HepG2 (cell line): ENCODE data around the gene FAM53C. TPM values are rescaled to one million over a fixed set of nuclear protein-coding genes. Genes with fewer than 3 reads are reported as not detected.
A peak's percentile ranks its signal among the peaks of the same experiment; 100 is the strongest.

Experiments used
- FOXA1 ChIP-seq, 2 experiments: fragments of 450-650 bp in 1 of 2; sonication (generic) in 1 of 2; formaldehyde crosslinking in 1 of 2; IDR thresholded peaks; 2 replicates each; pipeline versions ENCODE4 v1.4.0 to v1.6.1; 2016 to 2020; ENCODE audit warnings: missing genetic modification reagents in 1 of 2
- FOXK1 ChIP-seq: sonication (generic); formaldehyde crosslinking; IDR thresholded peaks from 2 replicates; pipeline ENCODE4 v1.4.0; 2020; ENCODE audit warnings: low read depth, missing genetic modification reagents, borderline replicate concordance
- FOXO1 ChIP-seq: sonication (generic); formaldehyde crosslinking; IDR thresholded peaks from 2 replicates; pipeline ENCODE4 v1.4.0; 2020; ENCODE audit warnings: missing genetic modification reagents
- HMG20B ChIP-seq: conservative IDR thresholded peaks from 2 replicates; pipeline ENCODE4 v1.6.1; 2016; ENCODE audit warnings: missing genetic modification reagents, missing compliant biosample characterization
- HNRNPLL ChIP-seq: fragments of 200-400 bp; formaldehyde crosslinking; IDR thresholded peaks from 2 replicates; pipeline ENCODE4 v1.6.1; 2017; ENCODE audit warnings: mild to moderate bottlenecking, low read depth, low read length; ENCODE audit not compliant: poor library complexity, severe bottlenecking
- MATR3 ChIP-seq: sonication (generic); formaldehyde crosslinking; IDR thresholded peaks from 2 replicates; pipeline ENCODE4 v1.4.0; 2020; ENCODE audit warnings: missing genetic modification reagents
- MBNL3 ChIP-seq: fragments of 250-450 bp; sonication (Bioruptor Pico); conservative IDR thresholded peaks from 2 replicates; pipeline ENCODE4 v1.8.0; 2022; ENCODE audit warnings: mild to moderate bottlenecking, inconsistent platforms
- REL ChIP-seq: sonication (generic); formaldehyde crosslinking; conservative IDR thresholded peaks from 2 replicates; pipeline ENCODE4 v1.8.0; 2022; ENCODE audit warnings: mild to moderate bottlenecking, missing genetic modification reagents, moderate library complexity
- SP1 ChIP-seq, 2 experiments: fragments of 450-650 bp in 1 of 2; sonication (generic) in 1 of 2; formaldehyde crosslinking in 1 of 2; IDR thresholded peaks; 2 replicates each; pipeline versions ENCODE4 v1.4.0 to v1.6.1; 2016 to 2020; ENCODE audit warnings: missing genetic modification reagents in 1 of 2
- SP5 ChIP-seq: IDR thresholded peaks from 2 replicates; pipeline ENCODE4 v1.6.1; 2016; ENCODE audit warnings: low read depth, borderline replicate concordance
- ZBTB40 ChIP-seq, 2 experiments: fragments of 450-650 bp in 1 of 2; sonication (generic) in 1 of 2; formaldehyde crosslinking in 1 of 2; IDR thresholded peaks; 2 replicates each; pipeline versions ENCODE4 v1.6.1 to v1.8.0; 2016 to 2022; ENCODE audit warnings: antibody characterized with exemption in 1 of 2, mild to moderate bottlenecking in 1 of 2, missing genetic modification reagents in 1 of 2
- ZNF326 ChIP-seq: sonication (generic); formaldehyde crosslinking; IDR thresholded peaks from 2 replicates; pipeline ENCODE4 v1.4.0; 2020; ENCODE audit warnings: missing genetic modification reagents, borderline replicate concordance
- ZNF441 ChIP-seq: sonication (generic); formaldehyde crosslinking; IDR thresholded peaks from 2 replicates; pipeline ENCODE4 v1.7.0; 2021; ENCODE audit warnings: missing genetic modification reagents, borderline replicate concordance
- ZNF569 ChIP-seq: sonication (generic); formaldehyde crosslinking; IDR thresholded peaks from 2 replicates; pipeline ENCODE4 v1.5.0; 2020; ENCODE audit warnings: mild to moderate bottlenecking, missing genetic modification reagents, moderate library complexity, borderline replicate concordance
- polyA plus RNA-seq, 8 experiments: library from polyadenylated mRNA; depleted of rRNA in 3 of 8; stranded (reverse) in 7 of 8; unstranded in 1 of 8; fragments of >200 nt; fragmentation: Illumina TruSeq in 4 of 8; extraction: Trizol in 4 of 8; gene quantifications; 2 replicates each; pipeline versions ENCODE4 v1.2.1 to v1.2.3, GENCODE V29; 2011 to 2016; ENCODE audit warnings: low read depth in 4 of 8, missing spikeins in 1 of 8, mixed read lengths in 1 of 8; ENCODE audit not compliant: insufficient read depth in 1 of 8
- total RNA-seq, 5 experiments: library from RNA; depleted of rRNA; stranded (reverse); fragments of >200 nt; fragmentation: Illumina TruSeq; extraction: Trizol; gene quantifications; 2 replicates each; pipeline ENCODE4 v1.2.3, GENCODE V29; 2016; ENCODE audit warnings: low read depth in 1 of 5
- TF ChIP-seq, protein P1 (sequence below): sonication (generic); formaldehyde crosslinking; IDR thresholded peaks from 2 replicates; pipeline ENCODE4 v1.4.0; 2020; ENCODE audit warnings: mild to moderate bottlenecking, missing genetic modification reagents
- TF ChIP-seq, protein P2 (sequence below): sonication (generic); formaldehyde crosslinking; IDR thresholded peaks from 2 replicates; pipeline ENCODE4 v1.5.0; 2020; ENCODE audit warnings: missing genetic modification reagents, mild to moderate bottlenecking, borderline replicate concordance

The FAM53C gene
- total and polyA plus RNA-seq, 2 of the 13 experiments (the other 11 are each of a cell fraction or from before 2014, with no cell fraction given) = 26.9 to 30.1 TPM

GRCh38 chr5:138331449-138332368 is 6.4 kb upstream of the FAM53C start, which contains the start of gene CDC25C (continued):
- TF ChIP-seq FOXA1 (IDR thresholded peaks at IDR 0.05) (no peak), FOXA1 (CRISPR knock-in tag; IDR thresholded peaks at IDR 0.05) (peak; percentile 56), HNRNPLL (peak; percentile 95), ZNF326 (CRISPR knock-in tag) (no peak), ZNF569 (no peak), MATR3 (CRISPR knock-in tag) (no peak), SP5 (peak; percentile 54; the same call in 1 of the 2 replicates), ZBTB40 (IDR thresholded peaks at IDR 0.05) (no peak), ZBTB40 (CRISPR knock-in tag; IDR thresholded peaks at IDR 0.05) (0 out of 2 replicates have a peak, but pooled peaks have one; percentile 22), MBNL3 (CRISPR knock-in tag) (no peak), SP1 (IDR thresholded peaks at IDR 0.05) (no peak), SP1 (CRISPR knock-in tag; IDR thresholded peaks at IDR 0.05) (peak; percentile 60), FOXK1 (CRISPR knock-in tag) (peak; percentile 95; the same call in 1 of the 2 replicates), FOXO1 (CRISPR knock-in tag) (no peak; the same call in 1 of the 2 replicates), REL (CRISPR knock-in tag) (no peak; the same call in 1 of the 2 replicates), ZNF441 (no peak), HMG20B (CRISPR knock-in tag) (no peak)
- TF ChIP-seq, protein P1, sequence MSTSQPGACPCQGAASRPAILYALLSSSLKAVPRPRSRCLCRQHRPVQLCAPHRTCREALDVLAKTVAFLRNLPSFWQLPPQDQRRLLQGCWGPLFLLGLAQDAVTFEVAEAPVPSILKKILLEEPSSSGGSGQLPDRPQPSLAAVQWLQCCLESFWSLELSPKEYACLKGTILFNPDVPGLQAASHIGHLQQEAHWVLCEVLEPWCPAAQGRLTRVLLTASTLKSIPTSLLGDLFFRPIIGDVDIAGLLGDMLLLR (CRISPR knock-in tag) = peak; percentile 77; the same call in 1 of the 2 replicates
- TF ChIP-seq, protein P2, sequence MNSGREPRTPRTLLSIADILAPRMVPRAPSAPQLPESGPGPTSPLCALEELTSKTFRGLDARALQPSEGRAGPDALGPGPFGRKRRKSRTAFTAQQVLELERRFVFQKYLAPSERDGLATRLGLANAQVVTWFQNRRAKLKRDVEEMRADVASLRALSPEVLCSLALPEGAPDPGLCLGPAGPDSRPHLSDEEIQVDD (CRISPR knock-in tag) = no peak
